ENCODE data around the gene GPHN.
"Not testable (repeated sequence)": the region's sequence is repeated elsewhere in the genome, so short reads cannot be mapped to it uniquely, and the experiment has no call there.

Gene GPHN

GRCh38 chr14:67059596-67059995 lies 551.6 kb downstream of the GPHN start:
- DNase-seq (ENCODE audit: low spot score) = no peak

GRCh38 chr14:67060546-67060945 lies 552.6 kb downstream of the GPHN start:
- no peak for DNase-seq (ENCODE audit: low spot score)

- not testable (repeated sequence) for DNase-seq (ENCODE audit: low spot score)
Observed at GRCh38 chr14:67067070-67067814, 559.3 kb downstream of the GPHN start.

- DNase-seq (ENCODE audit: low spot score) = no peak
Observed at GRCh38 chr14:67068251-67068650, 560.3 kb downstream of the GPHN start.

- DNase-seq (ENCODE audit: low spot score) = no peak
Observed at GRCh38 chr14:67071506-67071905, 563.6 kb downstream of the GPHN start.

- DNase-seq (ENCODE audit: low spot score) = no peak
Observed at GRCh38 chr14:67077921-67078320, 570.0 kb downstream of the GPHN start.

- DNase-seq (ENCODE audit: low spot score) = no peak
Observed at GRCh38 chr14:67079846-67080245, 571.9 kb downstream of the GPHN start.

GRCh38 chr14:67108230-67108629 lies 600.3 kb downstream of the GPHN start:
- no peak for DNase-seq (ENCODE audit: low spot score)

GRCh38 chr14:67111022-67111421 lies 603.1 kb downstream of the GPHN start:
- no peak for DNase-seq (ENCODE audit: low spot score)

GRCh38 chr14:67112344-67112743 lies 604.4 kb downstream of the GPHN start:
- DNase-seq (ENCODE audit: low spot score) = no peak

GRCh38 chr14:67127174-67127573 lies 619.2 kb downstream of the GPHN start:
- no peak for DNase-seq (ENCODE audit: low spot score)

GRCh38 chr14:67129768-67130167 lies 621.8 kb downstream of the GPHN start:
- DNase-seq (ENCODE audit: low spot score) = no peak

- DNase-seq (ENCODE audit: low spot score) = no peak
Observed at GRCh38 chr14:67131691-67132090, 623.7 kb downstream of the GPHN start.

- no peak for DNase-seq (ENCODE audit: low spot score)
Observed at GRCh38 chr14:67133144-67133543, 625.2 kb downstream of the GPHN start.

GRCh38 chr14:67133595-67134441 lies 625.9 kb downstream of the GPHN start:
- no peak for DNase-seq (ENCODE audit: low spot score)

GRCh38 chr14:67137744-67138371 lies 629.9 kb downstream of the GPHN start:
- peak; percentile 10 for DNase-seq (ENCODE audit: low spot score)

- DNase-seq (ENCODE audit: low spot score) = no peak
Observed at GRCh38 chr14:67140556-67140955, 632.6 kb downstream of the GPHN start.

GRCh38 chr14:67141146-67141900 lies 633.4 kb downstream of the GPHN start:
- no peak for DNase-seq (ENCODE audit: low spot score)

GRCh38 chr14:67151082-67151666 lies 643.2 kb downstream of the GPHN start:
- DNase-seq (ENCODE audit: low spot score) = no peak

- DNase-seq (ENCODE audit: low spot score) = no peak
Observed at GRCh38 chr14:67158566-67158965, 650.6 kb downstream of the GPHN start.

- no peak for DNase-seq (ENCODE audit: low spot score)
Observed at GRCh38 chr14:67162385-67162784, 654.4 kb downstream of the GPHN start.

- DNase-seq (ENCODE audit: low spot score) = peak; percentile 43
Observed at GRCh38 chr14:67166450-67166853, 658.5 kb downstream of the GPHN start.
